Suppressor macrophage treated with lipopolysaccharide for 1 hour (primary cell): ENCODE measurements around the gene GRIK3.
A peak's percentile ranks its signal among the peaks of the same experiment; 100 is the strongest.

Experiments
- DNase-seq, 3 donors: peaks; one replicate each; pipeline ENCODE4 v3.0.0-alpha.2; 2020 to 2022

The GRIK3 gene

GRCh38 chr1:36846357-36846756, 188.0 kb downstream of the GRIK3 start:
- no peak for DNase-seq

- DNase-seq = no peak
Measured at GRCh38 chr1:36845802-36846201, 188.5 kb downstream of the GRIK3 start.

DNA sequence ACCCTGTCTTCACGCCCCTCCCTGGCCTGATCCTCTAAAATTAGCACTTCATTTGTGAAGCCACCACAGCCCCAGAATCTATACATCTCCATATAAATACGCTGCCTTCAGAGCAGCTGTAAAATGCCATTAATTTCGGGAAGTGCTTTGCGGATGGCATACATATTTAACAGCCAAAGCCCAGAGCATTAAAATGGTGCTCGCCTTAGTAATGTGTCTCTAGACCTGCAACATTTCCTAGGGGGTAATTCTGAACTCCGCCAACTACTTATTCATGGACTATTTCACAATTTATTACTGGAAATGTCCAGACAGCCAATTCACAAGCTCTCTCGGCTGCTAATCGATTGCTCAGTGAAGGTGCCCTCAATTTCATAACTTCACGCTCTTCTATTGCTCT, 189.4 kb downstream of the GRIK3 start:
- no peak for DNase-seq

- no peak for DNase-seq
Measured at GRCh38 chr1:36843906-36844610, 190.3 kb downstream of the GRIK3 start.

DNA sequence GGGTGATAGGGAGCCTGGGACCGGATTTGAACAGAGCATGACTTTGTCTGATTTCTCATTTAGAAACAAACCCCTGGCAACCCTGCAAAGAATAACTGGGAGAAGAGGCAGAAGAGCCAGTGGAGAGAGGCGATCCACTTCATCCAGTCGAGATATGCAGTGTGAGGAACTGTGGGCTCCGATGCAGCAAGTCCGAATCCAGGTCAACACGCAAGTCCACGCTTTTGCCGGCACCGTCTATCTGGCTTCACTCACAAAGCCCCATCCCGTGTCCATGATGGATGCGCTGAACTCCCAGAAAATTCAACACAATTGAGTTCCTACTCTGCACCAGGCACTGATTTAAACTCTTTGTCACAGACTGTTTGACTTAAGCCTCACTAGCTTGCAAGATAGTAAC, 191.3 kb downstream of the GRIK3 start:
- no peak for DNase-seq

DNA sequence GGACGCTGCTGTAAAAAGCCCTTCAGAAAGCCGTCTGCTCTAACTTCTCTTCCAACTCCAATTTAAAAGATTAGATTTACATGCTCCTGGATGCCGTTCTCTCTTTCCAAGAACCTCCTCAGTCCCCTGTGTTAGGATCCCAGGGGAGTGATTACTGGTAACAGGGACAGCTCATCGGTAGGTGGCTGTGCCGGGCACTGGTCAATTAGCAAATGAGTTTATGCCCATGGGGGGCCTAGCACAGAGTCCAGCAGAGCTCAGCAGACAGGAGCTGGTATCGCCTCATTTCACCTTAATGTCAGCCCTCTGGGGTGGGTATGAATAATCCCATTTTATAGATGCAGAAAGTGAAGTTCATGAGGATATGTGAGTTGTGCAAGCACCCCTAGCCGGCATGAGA, 191.9 kb downstream of the GRIK3 start:
- DNase-seq = no peak

- DNase-seq = no peak
Measured at GRCh38 chr1:36839485-36839884, 194.8 kb downstream of the GRIK3 start.

DNA sequence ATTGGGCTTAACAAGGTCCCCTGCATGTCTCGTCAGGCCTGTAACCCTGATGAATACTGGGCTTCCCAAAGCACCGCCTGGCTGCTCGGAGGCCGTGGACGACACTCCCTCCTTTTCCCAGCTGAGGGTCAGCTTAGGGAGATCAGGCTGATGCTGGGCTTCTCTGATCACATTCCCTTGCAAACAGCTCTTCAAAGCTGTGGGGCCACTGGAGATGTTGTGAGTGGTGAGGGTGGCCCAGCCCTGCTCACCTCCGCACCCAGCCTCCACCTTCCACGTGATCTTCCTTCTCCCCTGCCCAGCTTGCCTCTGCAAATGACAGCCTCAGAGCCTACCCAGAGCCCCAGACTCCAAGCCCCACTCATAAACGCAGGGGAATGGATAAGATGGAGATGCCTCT, 195.4 kb downstream of the GRIK3 start:
- no peak for DNase-seq

DNA sequence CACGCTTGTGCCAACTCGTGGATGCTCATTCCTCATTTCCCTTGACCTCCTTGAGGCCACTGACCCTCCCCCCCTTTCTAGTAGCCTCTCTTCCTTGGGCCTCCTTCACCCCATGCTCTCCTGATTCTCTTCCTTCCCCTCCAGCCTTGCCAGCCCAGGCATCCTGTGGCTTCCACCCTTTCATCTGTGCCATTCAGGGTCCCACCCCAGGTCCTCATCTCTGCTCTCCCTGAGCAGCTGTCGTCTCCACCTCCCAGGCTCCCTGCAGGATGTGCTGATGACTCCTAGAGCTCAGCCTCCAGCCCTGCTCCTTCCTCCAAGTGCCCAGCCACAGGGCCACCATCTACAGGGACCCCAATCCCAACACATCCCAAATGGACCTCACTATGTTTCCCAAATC, 197.4 kb downstream of the GRIK3 start:
- DNase-seq = no peak

DNA sequence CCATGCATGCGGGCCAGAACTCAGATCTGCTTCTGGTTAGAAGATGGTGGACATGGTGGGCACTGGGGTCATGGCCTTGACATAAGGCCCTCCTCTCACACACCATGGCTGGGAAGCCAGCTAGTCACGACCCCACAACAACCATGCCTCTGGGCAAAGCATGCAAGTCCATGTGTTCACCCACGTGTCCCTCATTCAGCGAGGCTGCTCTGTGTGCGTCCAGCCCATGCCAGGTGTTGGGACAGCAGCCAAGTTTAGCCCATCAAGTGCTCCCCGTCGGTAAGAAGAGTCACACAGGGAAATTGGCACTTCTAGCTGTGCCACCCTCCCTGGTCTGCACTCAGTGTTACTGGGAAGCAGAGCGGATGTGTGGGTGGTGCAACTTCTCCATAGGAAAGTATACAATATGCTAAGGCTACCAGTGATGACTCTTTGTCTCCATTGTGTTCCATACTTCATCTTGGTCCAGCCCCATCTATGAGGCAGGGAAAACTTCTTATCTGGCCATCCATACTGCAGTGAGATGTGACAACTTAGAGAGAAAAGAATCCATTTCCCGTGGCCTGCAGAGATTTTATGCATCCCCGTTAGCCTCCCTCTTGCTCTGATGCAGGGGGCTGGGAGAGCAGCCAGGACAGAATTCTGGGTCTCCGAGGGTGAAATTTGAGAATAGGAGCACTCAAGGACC, 198.0 kb downstream of the GRIK3 start:
- peak in 2 of 3 donors; percentile 4 to 5 for DNase-seq

- DNase-seq = no peak
Measured at GRCh38 chr1:36835696-36836095, 198.6 kb downstream of the GRIK3 start.

- no peak for DNase-seq
Measured at GRCh38 chr1:36835017-36835695, 199.2 kb downstream of the GRIK3 start.

DNA sequence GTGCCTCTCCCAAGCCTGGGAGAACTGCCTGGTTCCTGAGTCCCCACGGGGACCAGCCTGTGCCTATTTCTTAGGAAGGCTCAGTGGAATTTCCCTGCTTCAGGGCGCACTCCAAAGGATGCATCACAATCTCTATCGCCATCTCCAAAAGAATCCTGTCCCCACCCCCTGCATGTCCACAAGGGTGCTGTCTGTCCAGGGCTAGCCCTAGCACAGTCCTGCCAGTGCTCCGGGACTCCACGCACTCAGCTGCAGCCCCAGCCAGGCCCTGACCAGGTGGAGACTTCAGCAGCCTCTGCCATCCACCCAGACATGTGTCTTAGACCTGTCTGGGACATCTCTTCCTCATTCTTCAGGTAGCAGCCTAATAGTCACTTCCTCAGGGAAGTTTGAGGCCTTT, 199.7 kb downstream of the GRIK3 start:
- no peak for DNase-seq

GRCh38 chr1:36831186-36831810, 203.0 kb downstream of the GRIK3 start:
- DNase-seq = no peak

DNA sequence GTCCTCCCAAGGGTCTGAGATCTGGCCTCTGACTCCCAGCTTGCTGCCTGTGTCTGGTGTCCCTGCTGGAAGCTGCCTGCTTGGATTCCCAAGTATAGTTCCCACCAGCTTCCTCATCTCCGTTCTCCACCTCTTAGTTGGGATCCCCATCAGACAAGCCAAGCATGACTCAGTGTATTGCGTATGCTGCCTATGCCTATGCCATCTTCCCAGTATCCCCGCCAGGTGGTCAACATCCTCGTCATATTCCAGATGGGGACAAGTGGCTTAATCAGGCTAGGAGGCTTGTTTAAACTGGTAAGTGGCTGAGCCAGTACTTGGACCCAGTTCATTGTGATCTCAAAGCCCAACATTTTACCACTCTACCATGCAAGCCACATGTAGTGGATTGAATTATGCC, 204.4 kb downstream of the GRIK3 start:
- DNase-seq = no peak

DNA sequence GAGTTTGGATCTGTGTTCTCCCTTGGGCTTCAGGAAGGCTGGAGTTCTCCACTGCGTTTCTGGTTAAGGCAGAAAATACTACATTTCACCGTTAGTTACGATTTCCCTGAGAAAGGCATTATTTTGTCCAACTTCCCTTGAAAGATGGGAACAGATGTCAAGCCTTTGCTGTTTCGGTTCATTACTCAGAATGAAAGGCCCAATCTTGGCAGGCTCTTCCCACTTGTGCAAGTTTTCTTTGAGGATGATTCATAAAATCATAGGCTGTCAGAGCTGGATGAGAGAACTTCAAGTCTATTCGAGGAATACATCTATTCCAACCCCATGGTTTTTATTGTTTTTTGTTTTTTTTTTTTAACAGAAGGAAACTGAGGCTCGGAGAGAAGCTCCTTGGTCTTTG, 205.2 kb downstream of the GRIK3 start:
- DNase-seq = peak in 1 of 3 donors; percentile 1

GRCh38 chr1:36825226-36825625, 209.1 kb downstream of the GRIK3 start:
- DNase-seq = no peak

- peak; percentile 41 to 49 (median 48) for DNase-seq
Measured at GRCh38 chr1:36824390-36824861, 209.9 kb downstream of the GRIK3 start.

DNA sequence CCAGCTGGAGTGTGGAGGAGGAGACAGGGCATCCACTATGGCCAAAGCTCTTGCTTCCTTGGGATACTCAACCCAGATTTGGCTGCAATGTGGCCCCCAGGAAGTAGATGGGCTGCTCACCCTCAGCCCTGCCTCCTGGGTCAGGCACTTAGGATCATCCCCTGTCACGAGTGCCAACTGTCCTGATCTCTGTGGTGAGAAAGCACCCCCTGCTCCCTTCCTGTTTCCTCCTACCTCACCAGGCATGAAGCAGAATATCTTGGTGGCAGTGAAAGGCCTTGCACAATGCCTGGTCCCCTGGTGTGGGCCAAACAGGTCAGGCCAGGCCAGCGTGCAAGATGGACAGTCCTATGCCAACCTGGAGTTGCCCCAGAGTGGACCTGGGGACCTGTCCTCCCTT, 211.7 kb downstream of the GRIK3 start:
- DNase-seq = no peak

GRCh38 chr1:36821386-36821785, 212.9 kb downstream of the GRIK3 start:
- DNase-seq = no peak

GRCh38 chr1:36818771-36819170, 215.5 kb downstream of the GRIK3 start:
- no peak for DNase-seq

GRCh38 chr1:36816348-36816747, 218.0 kb downstream of the GRIK3 start:
- DNase-seq = no peak

GRCh38 chr1:36814774-36815173, 219.5 kb downstream of the GRIK3 start:
- DNase-seq = no peak

DNA sequence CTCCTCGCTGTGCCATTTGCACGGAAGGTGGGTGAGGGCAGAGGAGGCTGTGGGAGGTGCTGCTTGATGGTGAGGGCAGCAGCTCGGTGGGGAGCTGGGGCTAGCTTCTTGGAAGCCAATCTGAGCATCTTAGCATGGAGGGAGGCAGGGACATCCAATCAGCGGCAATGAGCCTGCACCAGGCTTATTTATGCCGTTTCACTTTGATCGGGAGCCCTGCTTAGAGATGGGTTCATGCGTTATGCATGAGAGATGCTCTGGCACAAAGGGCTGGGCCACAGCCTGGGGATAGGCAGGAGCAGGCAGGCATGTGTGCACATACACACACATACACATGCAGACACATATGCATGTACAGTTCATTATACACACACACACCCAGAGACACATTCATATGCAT, 220.2 kb downstream of the GRIK3 start:
- no peak for DNase-seq
